ENCODE data around the gene NSUN3.
A peak's percentile ranks its signal among the peaks of the same experiment; 100 is the strongest.

Gene NSUN3

GRCh38 chr3:94132777-94133176 is 69.9 kb downstream of the NSUN3 start:
- no peak for DNase-seq

- no peak for DNase-seq
Observed at GRCh38 chr3:94136133-94136532, 73.3 kb downstream of the NSUN3 start.

GRCh38 chr3:94137377-94137776 is 74.5 kb downstream of the NSUN3 start:
- DNase-seq = no peak

GRCh38 chr3:94146455-94146854 is 83.6 kb downstream of the NSUN3 start:
- DNase-seq = no peak

GRCh38 chr3:94147012-94147411 is 84.2 kb downstream of the NSUN3 start:
- DNase-seq = no peak

- no peak for DNase-seq
Observed at GRCh38 chr3:94150113-94150512, 87.3 kb downstream of the NSUN3 start.

GRCh38 chr3:94156626-94157025 is 93.8 kb downstream of the NSUN3 start:
- DNase-seq = peak; percentile 11

GRCh38 chr3:94158512-94158911 is 95.7 kb downstream of the NSUN3 start:
- no peak for DNase-seq

GRCh38 chr3:94159062-94159828 is 96.4 kb downstream of the NSUN3 start:
- no peak for DNase-seq

- no peak for DNase-seq
Observed at GRCh38 chr3:94162700-94163099, 99.8 kb downstream of the NSUN3 start.

GRCh38 chr3:94167346-94167745 is 104.5 kb downstream of the NSUN3 start:
- DNase-seq = peak; percentile 18

GRCh38 chr3:94167796-94168195 is 104.9 kb downstream of the NSUN3 start:
- no peak for DNase-seq

- no peak for DNase-seq
Observed at GRCh38 chr3:94171954-94172353, 109.1 kb downstream of the NSUN3 start.

GRCh38 chr3:94172695-94173310 is 109.9 kb downstream of the NSUN3 start:
- DNase-seq = no peak

- DNase-seq = no peak
Observed at GRCh38 chr3:94173673-94174434, 111.0 kb downstream of the NSUN3 start.

- no peak for DNase-seq
Observed at GRCh38 chr3:94175677-94176076, 112.8 kb downstream of the NSUN3 start.

GRCh38 chr3:94176988-94177745 is 114.3 kb downstream of the NSUN3 start:
- no peak for DNase-seq
